DND-41 (cell line): ENCODE measurements around the gene MCCC2.
"Not testable (repeated sequence)": the region's sequence is repeated elsewhere in the genome, so short reads cannot be mapped to it uniquely, and the experiment has no call there.

ENCODE experiments used
- ATAC-seq: fragments of 200-7000 bp; cut with Tn5 transposase; 3 replicates; pipeline ENCODE4 v1.9.1; 2021; ENCODE audit warnings: low read depth; ENCODE audit not compliant: insufficient read depth
- DNase-seq: peaks from one replicate; pipeline ENCODE4 v3.0.0-alpha.2; 2020
- H2AFZ ChIP-seq: 2 replicates; pipeline ENCODE4 v1.6.0; 2012; ENCODE audit warnings: low read depth, low read length
- H3K27ac ChIP-seq: 2 replicates; pipeline ENCODE4 v1.5.1; 2012; ENCODE audit warnings: low read length, inconsistent platforms
- H3K27me3 ChIP-seq: fragments of 200-600 bp; sonication (generic); 2 replicates; pipeline ENCODE4 v1.6.0; 2012; ENCODE audit warnings: low read length, mild to moderate bottlenecking, inconsistent platforms; ENCODE audit not compliant: insufficient read depth, poor library complexity
- H3K36me3 ChIP-seq: 2 replicates; pipeline ENCODE4 v1.5.1; 2012; ENCODE audit warnings: low read length, inconsistent platforms; ENCODE audit not compliant: insufficient read depth
- H3K4me1 ChIP-seq: 2 replicates; pipeline ENCODE4 v1.5.1; 2012; ENCODE audit warnings: mild to moderate bottlenecking, low read length; ENCODE audit not compliant: insufficient read depth
- H3K4me2 ChIP-seq: 2 replicates; pipeline ENCODE4 v1.6.0; 2012; ENCODE audit warnings: mild to moderate bottlenecking, moderate library complexity, low read length, inconsistent platforms; ENCODE audit not compliant: insufficient read depth
- H3K4me3 ChIP-seq, 2 experiments: fragments of 200-600 bp in 1 of 2; shearing (Covaris generic) in 1 of 2; 2 replicates each; pipeline ENCODE4 v1.5.1; 2012 to 2016; ENCODE audit warnings: inconsistent platforms in 2 of 2, low read length in 2 of 2, mild to moderate bottlenecking in 2 of 2, low read depth in 1 of 2, moderate library complexity in 1 of 2
- H3K79me2 ChIP-seq: 2 replicates; pipeline ENCODE4 v1.6.0; 2012; ENCODE audit warnings: low read length, inconsistent platforms; ENCODE audit not compliant: insufficient read depth
- H3K9ac ChIP-seq: 2 replicates; pipeline ENCODE4 v1.6.0; 2012; ENCODE audit warnings: low read depth, mild to moderate bottlenecking, inconsistent platforms, low read length, moderate library complexity
- H3K9me3 ChIP-seq: 2 replicates; pipeline ENCODE4 v1.5.1; 2012; ENCODE audit warnings: low read length, moderate library complexity, mild to moderate bottlenecking, inconsistent platforms; ENCODE audit not compliant: insufficient read depth, severe bottlenecking
- H4K20me1 ChIP-seq: 2 replicates; pipeline ENCODE4 v1.6.0; 2012; ENCODE audit warnings: low read length; ENCODE audit not compliant: insufficient read depth
- CTCF ChIP-seq: IDR thresholded peaks from 2 replicates; pipeline ENCODE4 v1.5.1; 2012; ENCODE audit warnings: borderline replicate concordance, low read length, moderate library complexity, mild to moderate bottlenecking; ENCODE audit not compliant: poor library complexity, severe bottlenecking; ENCODE audit errors: extremely low read depth
- EZH2 ChIP-seq: IDR thresholded peaks from 3 replicates; pipeline ENCODE4 v1.6.1; 2012; ENCODE audit warnings: borderline replicate concordance, low read depth, mild to moderate bottlenecking, moderate library complexity, low read length, inconsistent platforms; ENCODE audit not compliant: severe bottlenecking

Gene MCCC2

GRCh38 chr5:71662381-71662780, 75.2 kb downstream of the MCCC2 start:
- Histone ChIP-seq H3K4me1 (no peaks in the 10 kb centered on the region), H3K79me2 (no peaks in the 10 kb centered on the region), H3K4me2 (no peak overlapping the region), H4K20me1 (no peaks in the 10 kb centered on the region), H3K27me3 (no peaks in the 10 kb centered on the region), H3K27ac (no peak overlapping the region), H3K36me3 (peaks cover 9% of the 10 kb centered on the region; the same call in 1 of the 2 replicates), H3K9ac (no peak overlapping the region), H3K4me3 (no peak overlapping the region), H3K9me3 (no peaks in the 10 kb centered on the region), H2AFZ (no peak overlapping the region)
- no peak for ATAC-seq
- TF ChIP-seq EZH2 (no peak), CTCF (no peak)
- no peak for DNase-seq

GRCh38 chr5:71663191-71663969, 76.2 kb downstream of the MCCC2 start:
- TF ChIP-seq CTCF (no peak), EZH2 (no peak)
- no peaks in the 10 kb centered on the region for H3K4me1 ChIP-seq
- H2AFZ ChIP-seq: no peak overlapping the region
- H3K9ac ChIP-seq: no peak overlapping the region
- no peaks in the 10 kb centered on the region for H3K9me3 ChIP-seq
- no peak overlapping the region for H3K27ac ChIP-seq
- H3K27me3 ChIP-seq: no peaks in the 10 kb centered on the region
- H3K79me2 ChIP-seq: no peaks in the 10 kb centered on the region
- no peaks in the 10 kb centered on the region for H4K20me1 ChIP-seq
- no peak overlapping the region for H3K4me3 ChIP-seq
- ATAC-seq: no peak
- no peaks in the 10 kb centered on the region for H3K36me3 ChIP-seq
- no peak for DNase-seq
- H3K4me2 ChIP-seq: no peak overlapping the region

- H4K20me1 ChIP-seq, H3K4me1 ChIP-seq, H3K27ac ChIP-seq, H3K9ac ChIP-seq, ATAC-seq, H3K4me3 ChIP-seq, H3K27me3 ChIP-seq, H3K36me3 ChIP-seq, H2AFZ ChIP-seq, H3K9me3 ChIP-seq, DNase-seq, H3K79me2 ChIP-seq, H3K4me2 ChIP-seq: not testable (repeated sequence)
These were observed 77.5 kb downstream of the MCCC2 start for GRCh38 chr5:71664615-71665014.

- Histone ChIP-seq H3K27ac (no peak overlapping the region), H3K36me3 (no peaks in the 10 kb centered on the region), H3K4me3 (no peak overlapping the region), H3K4me1 (no peaks in the 10 kb centered on the region), H3K9me3 (no peaks in the 10 kb centered on the region), H2AFZ (no peak overlapping the region), H3K27me3 (peaks cover 6% of the 10 kb centered on the region), H3K4me2 (no peak overlapping the region), H4K20me1 (no peaks in the 10 kb centered on the region), H3K79me2 (no peaks in the 10 kb centered on the region), H3K9ac (no peak overlapping the region)
- DNase-seq (no peak), ATAC-seq (no peak)
- no peak for TF ChIP-seq EZH2
- no peak for TF ChIP-seq CTCF
These were observed 79.2 kb downstream of the MCCC2 start for GRCh38 chr5:71666321-71666720.
